Stromal cell of bone marrow (primary cell): Measurements from ENCODE around the gene NHSL2.

Experiments used
- DNase-seq: peaks from one replicate; pipeline ENCODE4 v3.0.0-alpha.2; 2012; ENCODE audit warnings: low read depth

NHSL2 gene

GRCh38 chrX:72019487-72019886 lies 108.8 kb downstream of the NHSL2 start:
- no peak for DNase-seq

DNA sequence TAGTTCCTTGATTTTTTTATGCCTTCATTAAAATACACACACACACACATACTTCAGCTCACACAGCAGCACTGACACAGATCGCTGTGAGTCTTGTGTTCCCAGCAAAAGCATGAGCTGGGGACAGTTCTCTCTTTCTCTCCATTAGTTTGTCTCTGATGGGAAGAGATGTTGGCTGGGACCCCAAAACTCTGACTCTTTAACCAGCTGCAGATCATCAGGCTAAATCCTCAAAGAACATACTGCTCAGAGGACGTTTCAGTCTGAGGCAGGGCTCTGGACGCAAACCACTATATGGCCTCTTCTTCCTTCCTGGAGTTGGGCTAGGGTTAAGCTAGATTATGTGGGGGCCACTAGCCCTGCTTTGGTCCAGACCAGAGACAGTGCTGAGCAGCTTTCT lies 109.6 kb downstream of the NHSL2 start:
- no peak for DNase-seq

GRCh38 chrX:72020788-72021187 lies 110.1 kb downstream of the NHSL2 start:
- DNase-seq: no peak

GRCh38 chrX:72021975-72022374 lies 111.3 kb downstream of the NHSL2 start:
- no peak for DNase-seq

DNA sequence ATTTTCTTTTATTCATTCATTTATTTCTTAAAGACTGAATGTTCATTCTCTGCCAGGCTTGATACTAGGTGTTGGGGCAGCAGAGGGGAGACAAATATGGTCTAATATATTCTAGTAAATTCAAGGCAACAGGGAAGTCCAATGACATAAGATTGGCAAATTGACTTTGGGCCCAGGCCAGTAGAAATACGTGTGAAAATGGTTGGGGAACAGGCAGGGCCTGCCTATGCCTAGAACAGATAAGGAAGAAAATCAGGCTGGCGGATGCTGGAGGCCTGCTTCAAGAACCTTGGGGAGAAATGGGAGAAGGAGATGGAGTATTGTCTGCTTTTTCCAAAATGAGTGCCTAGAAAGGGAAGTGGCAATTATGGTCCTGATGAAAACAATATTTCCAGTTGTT lies 112.4 kb downstream of the NHSL2 start:
- DNase-seq: no peak

GRCh38 chrX:72025236-72025770 lies 114.7 kb downstream of the NHSL2 start:
- DNase-seq: no peak

- DNase-seq: no peak
Measured at GRCh38 chrX:72026341-72027023, 115.8 kb downstream of the NHSL2 start.

DNA sequence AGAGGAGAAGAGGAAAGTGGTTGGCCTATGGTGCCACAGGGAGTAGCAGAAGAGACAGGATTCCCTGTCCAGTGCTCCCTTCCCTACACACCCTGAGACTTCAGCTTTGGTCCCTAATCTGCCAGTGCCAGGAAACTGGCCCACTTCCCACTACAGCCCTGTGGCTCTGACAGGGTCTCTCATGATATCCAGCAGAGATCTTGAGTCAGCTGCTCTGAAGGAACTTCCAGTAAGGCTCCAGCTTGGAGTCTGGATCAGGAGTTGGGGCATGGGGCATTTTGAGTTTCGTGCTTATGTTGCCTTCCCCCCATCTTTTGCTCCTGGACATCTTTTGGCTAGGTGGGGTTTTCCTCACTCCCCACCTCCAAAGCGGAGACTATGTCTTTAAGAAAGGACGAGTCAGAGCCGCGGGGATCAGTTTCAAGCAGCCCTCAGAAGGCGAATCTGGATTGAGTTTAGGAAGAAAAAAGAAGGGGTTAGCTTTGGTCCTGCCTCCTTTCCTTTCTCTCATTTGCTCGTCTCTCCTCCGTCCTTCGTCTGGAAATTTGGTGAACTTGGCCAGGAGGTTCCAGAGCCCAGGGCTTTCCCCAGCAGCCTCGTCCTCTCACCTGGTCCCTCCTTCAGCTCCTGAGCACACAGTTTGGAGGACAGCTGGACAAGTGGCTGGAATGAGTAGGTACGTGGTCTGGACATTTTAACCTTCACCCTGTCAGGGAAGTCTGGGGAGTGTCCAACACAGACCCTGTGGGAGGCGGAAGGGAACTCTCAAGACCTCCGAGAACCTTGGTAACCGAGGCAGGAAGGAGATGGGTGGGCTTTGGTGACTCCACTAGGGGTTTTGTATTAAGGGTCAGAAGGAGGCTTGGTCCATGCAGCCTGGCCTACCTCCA lies 116.6 kb downstream of the NHSL2 start:
- DNase-seq: no peak

GRCh38 chrX:72027914-72028307 lies 117.3 kb downstream of the NHSL2 start:
- no peak for DNase-seq

DNA sequence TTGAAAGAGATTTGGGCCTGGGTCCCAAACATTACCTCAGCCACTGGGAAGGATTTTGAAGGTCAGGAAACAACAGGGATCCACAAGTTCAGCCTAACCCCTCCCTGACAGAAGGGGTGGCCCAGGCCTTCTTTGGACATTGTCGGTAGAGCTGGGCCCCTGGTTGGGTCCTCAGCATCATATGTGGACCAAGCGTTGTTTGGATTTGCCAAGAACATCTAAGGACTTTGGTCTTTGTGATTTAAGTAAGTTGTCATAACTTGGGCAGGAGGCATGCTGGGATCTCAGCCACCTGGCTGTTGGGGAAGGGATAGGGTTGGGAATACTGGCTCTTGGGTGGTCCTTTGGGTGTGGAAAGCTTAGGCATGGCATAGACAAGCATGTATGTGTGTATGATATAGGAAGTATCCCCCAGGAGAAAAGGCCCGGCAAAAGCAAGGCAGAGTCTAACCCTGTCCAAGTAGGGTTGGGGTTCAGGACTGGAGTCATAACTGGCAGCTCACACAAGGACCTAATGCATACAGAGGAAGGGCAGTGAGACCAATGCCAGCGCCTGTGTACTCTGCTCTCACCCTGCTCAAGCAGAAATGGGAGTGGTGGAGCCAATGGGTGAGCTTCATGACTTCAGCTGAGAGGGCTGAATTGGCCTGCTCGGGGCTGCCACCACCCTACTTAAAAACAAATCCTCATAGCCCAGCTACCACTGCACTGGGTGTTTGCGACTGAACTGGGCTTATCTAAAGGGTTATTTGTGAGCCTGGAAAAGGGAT lies 118.2 kb downstream of the NHSL2 start:
- DNase-seq: no peak

DNA sequence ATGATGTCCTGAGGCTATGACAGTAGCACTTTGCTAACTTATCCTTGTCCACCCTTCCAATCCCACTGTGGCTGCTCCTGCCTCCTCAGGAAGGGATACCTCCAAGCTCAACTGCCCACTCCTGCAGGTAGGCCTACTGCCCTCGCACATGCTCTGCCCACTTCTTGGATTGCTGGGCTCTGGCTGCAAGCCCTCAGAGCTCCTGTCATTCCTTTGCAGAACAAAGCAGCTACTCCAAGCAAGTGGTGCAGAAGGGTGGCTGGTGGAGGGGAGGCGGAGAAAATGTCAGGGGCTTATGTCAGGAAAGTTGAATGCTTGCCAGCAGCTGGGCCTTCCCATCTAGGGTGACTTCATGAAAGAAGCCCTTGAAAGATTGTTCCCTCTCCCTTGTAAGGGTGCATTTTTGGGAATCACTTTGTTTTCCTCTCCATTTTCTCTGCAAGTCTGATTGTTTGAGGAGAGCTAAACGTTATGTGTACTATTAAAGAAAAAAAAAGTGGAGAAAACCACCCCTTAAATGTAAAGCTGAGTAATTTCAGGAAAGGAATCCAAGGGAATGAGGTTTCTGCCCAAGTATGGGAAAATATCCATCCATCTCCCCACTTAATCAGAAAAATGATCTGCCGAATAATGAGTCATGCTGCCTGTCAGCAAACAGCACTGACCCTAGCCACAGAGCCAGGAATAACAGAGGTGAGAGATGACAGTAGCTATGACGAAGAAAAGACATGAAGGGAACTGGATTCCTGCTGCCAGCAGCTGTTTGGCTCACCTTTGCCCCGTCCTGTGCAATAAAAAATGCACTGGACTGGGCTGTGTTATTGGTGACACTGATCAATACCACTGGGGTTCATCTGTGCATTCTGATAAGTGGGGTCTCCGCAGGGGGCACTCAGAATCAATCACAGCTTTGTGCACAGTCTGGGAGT lies 119.1 kb downstream of the NHSL2 start:
- DNase-seq: peak; percentile 73

DNA sequence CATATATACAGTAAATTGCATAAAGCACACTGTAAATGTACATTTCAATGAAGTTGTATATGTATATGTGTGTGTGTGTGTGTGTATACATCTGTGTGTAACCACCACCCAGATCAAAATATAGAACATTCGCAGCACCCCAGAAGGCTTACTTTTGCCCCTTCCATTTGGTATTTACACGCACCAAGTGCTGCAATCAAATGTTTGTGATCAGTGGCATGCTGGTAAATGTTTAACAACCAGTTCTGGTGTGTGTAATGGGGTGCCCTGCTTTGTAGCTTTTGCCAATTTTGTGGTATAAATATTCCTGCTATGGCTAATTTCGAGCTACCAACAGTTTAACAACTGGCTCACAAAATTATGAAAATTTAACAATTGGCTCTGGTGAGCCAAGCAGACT lies 119.8 kb downstream of the NHSL2 start:
- no peak for DNase-seq

- DNase-seq: no peak
Measured at GRCh38 chrX:72031118-72031517, 120.5 kb downstream of the NHSL2 start.

DNA sequence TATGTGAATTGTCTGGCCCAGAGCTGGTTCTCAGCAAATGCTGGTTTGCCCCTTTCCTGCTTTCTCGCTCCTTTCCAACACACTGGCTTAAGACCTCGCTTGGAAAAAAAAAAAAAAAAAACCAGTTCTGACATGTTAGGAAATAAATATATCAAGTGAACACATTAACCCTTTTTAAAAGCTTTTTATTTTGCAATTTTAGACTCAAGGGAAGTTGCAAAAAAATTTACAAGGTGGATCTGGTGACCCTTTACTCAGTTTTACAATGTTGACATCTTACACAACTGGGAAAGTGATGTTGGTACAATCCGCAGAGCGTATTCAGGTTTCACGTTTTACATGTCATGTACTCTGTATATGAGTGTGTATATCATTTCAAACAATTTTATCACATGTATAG lies 121.0 kb downstream of the NHSL2 start:
- DNase-seq: no peak

GRCh38 chrX:72037601-72038000 lies 127.0 kb downstream of the NHSL2 start:
- no peak for DNase-seq

GRCh38 chrX:72038016-72038415 lies 127.4 kb downstream of the NHSL2 start:
- no peak for DNase-seq

DNA sequence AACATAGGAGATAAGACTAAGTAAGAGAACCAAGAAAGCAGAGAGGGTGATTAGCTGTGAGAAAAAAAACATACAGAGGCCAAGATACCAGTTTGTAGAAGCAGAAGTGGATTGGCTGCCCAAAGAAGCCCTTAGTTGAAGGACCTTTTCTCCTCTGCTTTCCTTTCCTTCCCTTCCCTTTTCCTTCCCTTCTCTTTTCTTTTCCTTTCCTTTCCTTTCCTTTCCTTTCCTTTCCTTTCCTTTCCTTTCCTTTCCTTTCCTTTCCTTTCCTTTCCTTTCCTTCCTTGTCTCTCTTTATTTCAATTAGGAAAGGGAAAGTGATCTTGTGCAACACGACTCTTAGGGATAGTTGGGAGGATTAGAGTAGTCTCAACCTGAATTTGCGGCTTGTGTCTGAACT lies 128.2 kb downstream of the NHSL2 start:
- DNase-seq: no peak

GRCh38 chrX:72040506-72040905 lies 129.9 kb downstream of the NHSL2 start:
- no peak for DNase-seq

DNA sequence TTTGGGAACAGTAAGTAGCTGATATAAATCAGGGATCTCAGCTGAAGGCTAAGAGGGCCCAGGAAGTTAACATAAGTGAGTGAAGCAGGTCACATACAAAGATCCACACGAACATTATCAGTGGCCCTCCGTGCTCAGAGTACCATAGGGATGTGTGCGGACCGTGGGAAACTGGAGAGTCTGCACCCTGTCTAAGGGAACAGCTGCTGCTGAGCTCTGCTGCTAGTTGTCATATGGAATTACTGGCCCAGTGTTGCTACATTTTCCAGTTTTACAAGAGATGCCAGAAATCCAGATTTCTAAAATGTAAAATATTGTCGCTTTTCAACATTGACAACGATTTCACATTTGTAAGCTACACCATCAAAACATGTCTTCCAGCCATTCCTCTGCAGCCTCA lies 130.5 kb downstream of the NHSL2 start:
- no peak for DNase-seq

DNA sequence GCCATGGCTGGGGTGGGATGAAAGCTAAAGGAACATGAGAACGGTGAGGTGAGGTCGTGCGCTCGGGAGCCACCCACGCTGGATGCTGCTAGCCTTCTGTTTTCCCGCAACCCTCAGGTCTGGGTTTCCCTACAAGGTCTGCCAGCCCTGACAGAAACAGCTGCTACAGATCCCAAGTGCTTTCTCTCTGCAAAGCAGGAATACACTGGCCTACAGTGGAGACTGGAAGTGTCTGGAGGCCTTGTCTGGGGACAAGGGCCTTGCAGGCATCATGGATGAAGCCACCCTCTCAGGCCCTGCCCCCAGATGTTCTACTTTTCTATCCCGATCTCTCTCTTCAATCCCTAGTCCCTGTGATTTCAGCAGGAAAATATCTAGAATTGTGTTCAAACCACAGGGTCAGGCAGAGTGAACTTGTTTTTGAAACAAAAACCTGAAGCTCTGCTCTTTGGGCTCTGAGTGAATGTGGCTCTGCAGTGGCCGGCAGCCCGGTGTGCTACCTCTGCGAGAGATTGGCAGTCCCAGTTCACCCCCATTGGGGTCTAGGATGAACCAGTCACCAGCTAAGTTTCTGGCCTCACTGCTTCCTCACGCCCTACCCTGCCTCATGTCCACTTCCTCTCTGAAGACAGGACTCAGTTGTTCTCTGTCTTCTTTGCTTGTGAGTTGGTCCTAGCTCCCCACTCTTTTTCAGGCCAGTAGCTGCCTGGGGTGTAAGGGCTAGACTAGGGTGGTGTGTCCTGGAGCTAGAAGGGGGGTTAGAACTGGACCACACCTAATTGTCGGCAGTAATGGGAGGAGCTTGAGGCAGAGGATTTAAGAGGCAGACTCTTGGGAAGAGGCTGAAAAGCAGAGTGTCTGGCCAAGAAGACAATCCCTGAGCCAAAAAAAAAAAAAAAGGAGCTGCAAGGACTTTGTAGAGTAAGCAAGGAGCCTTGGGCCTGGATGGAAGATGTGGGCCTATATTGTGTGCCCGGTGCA lies 131.5 kb downstream of the NHSL2 start:
- DNase-seq: no peak
